ENCODE results near the gene CCDC73.

- TF ChIP-seq CTCF (conservative IDR thresholded peaks at IDR 0.05; ENCODE audit: low read depth, low read length) = no peak
- TF ChIP-seq EZH2 (IDR thresholded peaks at IDR 0.05; ENCODE audit: low read length, unreplicated experiment) = no peak
Measured at GRCh38 chr11:32643526-32643925, 150.9 kb downstream of the CCDC73 start.
